AML-193 (cell line): ENCODE measurements around the gene GRB7.
"Not testable (repeated sequence)": the region's sequence is repeated elsewhere in the genome, so short reads cannot be mapped to it uniquely, and the experiment has no call there.

Experiments
- DNase-seq, 2 experiments: peaks; one replicate each; lab custom pipeline; 2025; lab: John Stamatoyannopoulos, UW

Gene GRB7

GRCh38 chr17:39709998-39710964 lies 27.5 kb upstream of the GRB7 start:
- DNase-seq = no peak

- not testable (repeated sequence) for DNase-seq
These were observed 26.7 kb upstream of the GRB7 start for GRCh38 chr17:39711071-39711470.

GRCh38 chr17:39711851-39712250 lies 25.9 kb upstream of the GRB7 start:
- DNase-seq = no peak

- no peak for DNase-seq
These were observed 23.5 kb upstream of the GRB7 start for GRCh38 chr17:39714234-39714633.

- DNase-seq = no peak
These were observed 22.2 kb upstream of the GRB7 start for GRCh38 chr17:39715375-39716072.

GRCh38 chr17:39716073-39716818 lies 21.5 kb upstream of the GRB7 start:
- DNase-seq = no peak

- no peak for DNase-seq
These were observed 20.7 kb upstream of the GRB7 start for GRCh38 chr17:39716879-39717536.

- no peak for DNase-seq
These were observed 20.1 kb upstream of the GRB7 start for GRCh38 chr17:39717660-39718059.

- DNase-seq = no peak
These were observed 18.0 kb upstream of the GRB7 start for GRCh38 chr17:39719563-39720355.

- DNase-seq = no peak
These were observed 15.6 kb upstream of the GRB7 start for GRCh38 chr17:39722104-39722503.

GRCh38 chr17:39722965-39723848 lies 14.5 kb upstream of the GRB7 start:
- no peak for DNase-seq

GRCh38 chr17:39724731-39725130 lies 13.0 kb upstream of the GRB7 start:
- no peak for DNase-seq

- DNase-seq = not testable (repeated sequence)
These were observed 11.8 kb upstream of the GRB7 start for GRCh38 chr17:39725923-39726322.

- DNase-seq = no peak
These were observed 11.1 kb upstream of the GRB7 start for GRCh38 chr17:39726617-39727016.

GRCh38 chr17:39727556-39727955 lies 10.2 kb upstream of the GRB7 start:
- DNase-seq = no peak

GRCh38 chr17:39729280-39729851 lies 8.4 kb upstream of the GRB7 start:
- no peak for DNase-seq

GRCh38 chr17:39730095-39730921 lies 7.4 kb upstream of the GRB7 start, which contains the start of gene MIEN1:
MIEN1 (minus strand) TSS chr17:39730532; CDS start chr17:39730495, 37 bp downstream.
- peak; percentile 78 to 79 for DNase-seq

GRCh38 chr17:39732586-39732985 lies 5.2 kb upstream of the GRB7 start:
- DNase-seq = no peak

GRCh38 chr17:39735882-39736281 lies 1.9 kb upstream of the GRB7 start:
- DNase-seq = no peak
